ENCODE measurements around the gene AVPR2.

Gene AVPR2

DNA sequence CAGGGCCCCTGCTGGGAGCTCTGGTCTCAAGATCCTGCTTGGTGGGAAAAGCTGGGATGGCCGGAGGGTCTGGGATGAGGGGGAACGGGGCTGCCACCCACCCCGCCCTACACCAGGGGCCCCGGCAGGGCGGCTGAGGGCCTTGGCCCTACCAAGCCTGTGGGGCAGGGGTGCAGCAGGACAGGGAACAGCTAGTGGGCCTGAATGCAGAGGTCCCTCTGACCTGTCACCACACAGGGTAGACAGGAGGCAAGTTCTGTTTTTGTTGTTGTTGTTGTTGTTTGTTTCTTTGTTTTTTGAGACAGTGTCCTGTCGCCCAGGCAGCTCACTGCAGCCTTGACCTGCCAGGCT, 40.3 kb downstream of the AVPR2 start:
- no peak for DNase-seq (ENCODE audit: low read depth)
- peak overlapping the region; percentile 23; the same call in 1 of the 2 replicates for H3K4me3 ChIP-seq (ENCODE audit: low read depth, low read length)
- TF ChIP-seq, protein P1, sequence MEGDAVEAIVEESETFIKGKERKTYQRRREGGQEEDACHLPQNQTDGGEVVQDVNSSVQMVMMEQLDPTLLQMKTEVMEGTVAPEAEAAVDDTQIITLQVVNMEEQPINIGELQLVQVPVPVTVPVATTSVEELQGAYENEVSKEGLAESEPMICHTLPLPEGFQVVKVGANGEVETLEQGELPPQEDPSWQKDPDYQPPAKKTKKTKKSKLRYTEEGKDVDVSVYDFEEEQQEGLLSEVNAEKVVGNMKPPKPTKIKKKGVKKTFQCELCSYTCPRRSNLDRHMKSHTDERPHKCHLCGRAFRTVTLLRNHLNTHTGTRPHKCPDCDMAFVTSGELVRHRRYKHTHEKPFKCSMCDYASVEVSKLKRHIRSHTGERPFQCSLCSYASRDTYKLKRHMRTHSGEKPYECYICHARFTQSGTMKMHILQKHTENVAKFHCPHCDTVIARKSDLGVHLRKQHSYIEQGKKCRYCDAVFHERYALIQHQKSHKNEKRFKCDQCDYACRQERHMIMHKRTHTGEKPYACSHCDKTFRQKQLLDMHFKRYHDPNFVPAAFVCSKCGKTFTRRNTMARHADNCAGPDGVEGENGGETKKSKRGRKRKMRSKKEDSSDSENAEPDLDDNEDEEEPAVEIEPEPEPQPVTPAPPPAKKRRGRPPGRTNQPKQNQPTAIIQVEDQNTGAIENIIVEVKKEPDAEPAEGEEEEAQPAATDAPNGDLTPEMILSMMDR (IDR thresholded peaks at IDR 0.05; ENCODE audit: insufficient read depth, low read depth, low read length, missing control alignments), result no peak

DNA sequence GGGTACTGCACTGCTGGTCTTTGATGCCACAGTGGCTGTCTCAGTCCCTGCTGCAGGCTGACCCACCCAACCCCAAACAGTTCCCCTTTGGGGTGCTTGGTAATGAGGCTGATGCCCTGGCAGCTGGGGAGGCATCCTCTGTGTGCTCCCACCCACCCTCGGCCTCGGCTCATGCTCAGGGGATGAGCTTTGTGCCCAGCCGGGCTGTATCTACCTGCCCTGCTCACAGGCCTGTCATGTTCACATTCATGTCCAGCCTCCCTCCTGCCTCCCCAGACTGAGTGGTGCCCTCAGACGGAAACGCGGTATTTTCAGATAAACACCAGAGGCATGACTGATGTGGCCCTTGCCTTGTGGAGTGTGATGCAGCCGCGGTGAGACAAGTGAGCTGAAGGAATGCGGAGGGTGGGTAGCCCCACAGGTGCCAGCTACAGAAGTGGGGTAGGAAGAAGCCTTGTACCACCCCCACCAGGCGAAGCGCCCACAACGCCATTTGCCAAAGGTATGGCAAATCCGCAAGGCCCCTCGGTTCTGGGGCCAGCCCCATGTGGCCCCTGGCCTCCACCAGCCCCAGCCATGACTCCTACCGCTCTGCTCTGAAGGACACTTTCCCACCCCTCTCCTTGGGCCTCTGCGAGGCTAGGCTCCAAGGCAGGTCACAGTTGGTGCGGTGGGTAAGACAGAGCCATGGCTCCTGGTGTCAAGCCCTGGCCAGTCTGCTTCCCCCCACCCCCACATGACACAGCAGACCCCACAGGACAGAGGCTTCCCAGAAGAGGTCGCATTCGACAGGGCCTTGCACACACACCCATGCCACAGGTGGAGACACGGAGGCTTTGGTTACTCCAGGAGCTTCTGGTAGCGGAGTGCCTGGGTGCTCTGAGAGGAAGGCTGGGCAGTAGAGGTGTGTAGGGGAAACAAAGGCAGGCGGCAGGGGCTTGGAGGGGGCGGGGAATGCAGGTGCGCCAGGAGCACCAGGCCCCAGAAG, 41.8 kb downstream of the AVPR2 start:
- DNase-seq (ENCODE audit: low read depth), result no peak
- no peak overlapping the region for H3K4me3 ChIP-seq (ENCODE audit: low read depth, low read length)
- TF ChIP-seq, protein P1 (IDR thresholded peaks at IDR 0.05; ENCODE audit: insufficient read depth, low read depth, low read length, missing control alignments), result no peak

DNA sequence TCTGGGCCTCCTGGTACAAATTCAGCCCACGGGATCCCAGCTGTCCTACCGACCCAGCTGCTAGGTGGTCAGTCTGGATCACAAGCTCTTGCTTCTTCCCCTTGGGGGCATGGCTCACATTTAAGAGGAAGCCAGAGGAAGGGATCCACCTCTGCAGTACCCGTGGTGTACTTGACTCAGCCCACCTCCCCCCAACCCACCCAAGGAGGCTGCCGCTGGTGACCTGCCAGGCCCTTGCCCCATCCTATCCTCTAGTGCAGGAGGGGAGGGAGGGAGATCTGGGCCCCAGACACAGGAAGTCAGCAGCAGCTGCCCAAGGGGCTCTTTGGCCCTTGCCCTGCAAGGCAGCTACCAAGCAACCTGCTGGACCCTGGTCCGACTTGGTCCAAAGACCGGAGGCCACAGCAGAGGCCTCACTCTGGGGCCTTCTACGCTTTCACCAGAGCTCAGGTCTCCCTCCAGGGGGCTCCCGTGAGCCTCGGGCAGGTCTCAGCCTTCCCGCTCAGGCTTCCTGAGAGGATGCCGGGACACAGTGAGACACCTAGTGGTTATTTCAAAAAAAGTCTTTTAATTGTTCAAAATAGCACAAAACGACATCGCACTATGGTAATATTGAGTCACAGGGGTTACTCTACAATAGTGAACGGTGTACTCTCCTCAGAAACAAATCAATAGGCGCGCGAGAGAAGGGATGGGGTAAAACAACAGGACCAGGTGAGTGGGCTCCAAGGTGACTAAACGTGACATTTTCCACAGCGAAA, 42.7 kb downstream of the AVPR2 start:
- DNase-seq (ENCODE audit: low read depth), result peak; percentile 84
- TF ChIP-seq, protein P1 (IDR thresholded peaks at IDR 0.05; ENCODE audit: insufficient read depth, low read depth, low read length, missing control alignments), result peak; percentile 79
- no peak overlapping the region for H3K4me3 ChIP-seq (ENCODE audit: low read depth, low read length)

DNA sequence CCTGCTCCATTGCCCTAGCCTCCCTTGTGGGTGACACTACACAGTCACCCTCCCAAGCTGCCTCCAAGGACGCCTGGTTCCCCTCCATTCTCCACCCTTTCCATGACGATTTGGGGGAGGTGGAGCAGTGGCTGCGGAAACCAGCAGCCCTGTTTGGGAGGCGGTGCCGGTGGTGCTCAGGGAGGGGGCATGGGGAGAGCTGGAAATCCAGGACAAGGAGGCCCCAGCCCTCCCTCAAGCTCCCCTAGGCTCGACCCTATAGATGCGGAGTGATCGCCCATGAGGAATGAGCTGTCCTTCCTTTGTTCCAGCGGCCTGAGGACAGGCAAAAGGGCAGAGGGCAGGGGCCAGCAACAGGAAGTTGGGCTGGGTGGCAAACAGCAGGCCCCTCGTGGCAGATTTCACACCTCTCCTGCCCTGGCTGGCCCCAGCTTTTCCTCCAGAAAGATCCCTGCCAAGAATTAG, 43.6 kb downstream of the AVPR2 start:
- H3K4me3 ChIP-seq (ENCODE audit: low read depth, low read length), result no peak overlapping the region
- TF ChIP-seq, protein P1 (IDR thresholded peaks at IDR 0.05; ENCODE audit: insufficient read depth, low read depth, low read length, missing control alignments), result no peak
- DNase-seq (ENCODE audit: low read depth), result no peak

DNA sequence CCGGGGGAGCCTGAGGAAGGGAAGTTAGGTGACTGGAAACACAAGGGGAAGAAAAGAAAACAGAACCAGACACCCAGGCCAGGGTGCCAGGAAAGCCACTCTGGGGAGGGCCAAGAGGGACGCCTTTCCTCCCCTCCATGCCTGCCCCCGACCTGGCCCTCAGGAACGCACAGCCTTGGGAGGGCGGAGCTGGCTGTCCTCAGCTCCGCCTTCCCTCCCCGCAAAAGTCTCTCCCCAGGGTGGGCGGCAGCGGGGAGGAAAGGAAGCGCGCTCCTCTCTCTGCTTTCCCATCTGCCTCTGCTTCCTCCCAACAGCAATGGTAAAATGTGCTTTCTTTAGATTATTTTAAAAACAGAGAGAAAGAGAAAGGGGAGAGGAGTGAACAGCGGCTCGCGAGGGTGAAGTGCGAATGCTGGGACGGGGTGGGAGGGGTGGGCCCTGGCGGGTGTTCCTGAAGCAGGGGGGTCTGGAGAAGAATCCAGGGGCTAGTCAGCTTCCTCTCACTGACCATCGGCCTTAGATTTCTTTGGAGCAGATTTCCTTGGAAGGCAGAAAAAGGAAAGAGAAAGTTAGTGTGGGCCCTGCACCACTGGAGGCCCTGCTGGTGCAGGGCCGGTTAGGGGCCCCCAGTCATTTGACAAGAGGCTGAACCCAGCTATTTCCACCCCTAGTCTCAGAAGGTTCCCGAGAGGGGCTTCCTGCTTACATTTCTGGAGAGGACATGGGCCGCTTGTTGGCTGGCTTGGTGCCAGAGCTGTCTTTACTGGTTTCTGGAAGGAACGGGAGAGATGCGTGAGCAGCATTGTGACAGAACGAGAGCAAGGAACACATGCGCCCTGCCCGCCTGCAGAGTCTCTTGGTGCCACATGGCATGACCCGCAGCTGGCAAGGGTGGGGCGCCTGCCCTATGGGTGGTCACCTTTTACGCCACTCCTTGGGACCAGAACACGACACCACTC, 44.7 kb downstream of the AVPR2 start:
- no peak overlapping the region for H3K4me3 ChIP-seq (ENCODE audit: low read depth, low read length)
- TF ChIP-seq, protein P1 (IDR thresholded peaks at IDR 0.05; ENCODE audit: insufficient read depth, low read depth, low read length, missing control alignments), result no peak
- DNase-seq (ENCODE audit: low read depth), result no peak

DNA sequence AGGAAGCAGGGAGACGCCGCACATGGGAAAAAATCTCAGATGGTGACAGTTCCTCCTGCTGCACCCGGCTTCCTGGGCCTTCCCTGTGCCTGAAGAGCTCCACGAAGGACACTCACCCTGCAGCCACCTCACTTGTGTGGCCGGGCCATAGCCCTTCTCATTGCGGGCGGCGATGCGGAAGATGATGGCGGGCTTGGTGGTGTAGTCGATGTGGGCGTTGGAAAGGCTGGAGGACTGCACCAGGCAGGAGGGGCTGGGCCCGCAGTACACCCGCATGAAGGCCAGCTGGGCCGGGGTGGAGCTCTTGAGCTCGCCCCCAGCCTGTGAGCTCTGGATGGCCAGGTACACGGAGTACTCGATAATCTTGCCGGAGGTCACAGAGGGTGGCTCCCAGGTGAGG, 45.7 kb downstream of the AVPR2 start:
- H3K4me3 ChIP-seq (ENCODE audit: low read depth, low read length), result no peak overlapping the region
- TF ChIP-seq, protein P1 (IDR thresholded peaks at IDR 0.05; ENCODE audit: insufficient read depth, low read depth, low read length, missing control alignments), result no peak
- no peak for DNase-seq (ENCODE audit: low read depth)
